Epithelial cell of alveolus of lung (primary cell): ENCODE data around the gene OR4D9. TPM values are rescaled to one million over a fixed set of nuclear protein-coding genes. Genes with fewer than 3 reads are reported as not detected.

Experiments used
- total RNA-seq: library from RNA; depleted of rRNA; stranded (reverse); fragments of >200 nt; gene quantifications from 2 replicates; pipeline ENCODE4 v1.2.1, GENCODE V29; 2015

The OR4D9 gene
- total RNA-seq: not detected in 2 replicates

DNA sequence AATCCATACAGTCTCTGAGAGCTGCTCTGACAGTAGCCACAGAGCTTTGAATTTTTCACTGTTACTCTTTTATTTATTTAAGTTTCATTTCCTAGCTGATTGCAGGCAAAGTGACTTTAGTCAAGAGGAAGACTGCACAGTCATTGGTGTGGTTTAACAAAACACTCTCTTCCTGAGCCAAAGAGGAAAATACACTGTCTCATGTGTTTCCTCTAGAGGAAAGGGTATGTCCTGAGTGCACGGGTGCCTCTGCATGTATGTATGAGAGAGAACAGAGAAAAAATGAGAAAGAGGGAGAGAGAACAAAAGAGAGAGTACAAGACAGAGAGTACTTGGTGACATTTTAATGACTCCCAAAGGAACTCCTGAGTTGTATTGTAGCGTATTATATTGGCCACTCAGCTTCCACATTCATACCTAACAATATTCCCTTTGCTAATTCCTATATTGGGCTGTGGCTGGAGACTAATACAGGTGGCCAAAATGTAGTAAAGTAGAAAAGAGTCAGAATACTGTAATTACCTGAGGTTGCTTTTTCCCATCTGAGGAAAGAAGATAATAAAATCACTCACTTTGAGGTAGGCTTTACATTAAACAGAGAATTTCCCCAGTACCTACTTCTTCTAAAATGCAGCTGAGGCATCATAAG lies at the start of gene OR4D9:
TSS of gene OR4D9 (plus strand) at position 599 of the 649 bp plus-strand sequence. CDS start 3,374 bp downstream, outside the sequence.

DNA sequence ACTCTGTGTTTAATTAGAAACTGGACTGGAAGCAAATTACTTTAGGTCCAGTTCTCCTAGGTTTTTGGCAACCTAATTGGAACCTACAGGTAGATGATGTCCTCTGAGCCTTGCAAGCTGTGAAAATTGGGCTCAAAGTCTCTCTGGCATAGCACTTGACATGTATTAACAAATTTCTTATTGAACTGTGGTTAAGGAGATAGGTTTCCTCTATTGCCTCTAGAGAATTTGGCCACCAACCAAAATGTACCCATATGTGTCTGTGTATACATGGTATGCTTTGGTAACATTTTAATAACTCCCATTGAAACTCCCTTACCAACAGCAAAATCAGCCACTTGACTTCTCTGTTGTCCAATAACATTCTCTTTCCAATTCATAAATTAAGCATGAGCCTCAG lies 38.3 kb upstream of the OR4D9 start, which contains the start of gene OR4D10:
TSS of gene OR4D10 (plus strand) at position 301 of the 400 bp plus-strand sequence. CDS start 4,115 bp downstream, outside the sequence.

DNA sequence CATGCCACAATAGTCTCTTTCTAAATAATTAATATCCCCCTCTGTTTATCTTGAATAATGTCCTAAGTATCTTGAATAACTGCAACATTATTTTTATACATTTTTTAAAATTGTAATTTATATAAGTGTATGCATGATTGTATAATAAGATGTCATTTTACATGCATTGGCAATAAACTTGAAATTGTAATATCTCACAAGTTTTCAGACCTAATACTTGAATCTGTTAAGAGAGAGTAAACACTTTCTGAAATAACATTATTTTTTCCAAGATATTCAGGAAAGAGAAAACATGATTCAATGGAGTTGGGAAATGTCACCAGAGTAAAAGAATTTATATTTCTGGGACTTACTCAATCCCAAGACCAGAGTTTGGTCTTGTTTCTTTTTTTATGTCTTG lies 8.1 kb upstream of the OR4D9 start, which contains the start of gene OR4D11:
TSS of gene OR4D11 (plus strand) at position 301 of the 400 bp plus-strand sequence. CDS start at position 301, 0 bp downstream.

Other genes with a start within 250 kb of the OR4D9 start
- not detected in 2 replicates for gene OR5AN1, start 152.6 kb upstream of the OR4D9 start, total RNA-seq
- not detected in 2 replicates for gene OR5A2, start 85.1 kb upstream of the OR4D9 start, total RNA-seq
- not detected in 2 replicates for gene OR5A1, start 75.1 kb upstream of the OR4D9 start, total RNA-seq
- gene OR4D6, start 54.6 kb upstream of the OR4D9 start, total RNA-seq: not detected in 2 replicates
- not detected in 2 replicates for gene OR4D10, start 38.2 kb upstream of the OR4D9 start, total RNA-seq
- gene OR4D11, start 8.0 kb upstream of the OR4D9 start, total RNA-seq: not detected in 2 replicates
- 20.7 and 29.5 TPM in 2 replicates for gene OSBP, start 104.2 kb downstream of the OR4D9 start, total RNA-seq
- 12.0 and 14.9 TPM in 2 replicates for gene PATL1, start 157.5 kb downstream of the OR4D9 start, total RNA-seq
- not detected in 2 replicates for gene OR10V1, start 202.3 kb downstream of the OR4D9 start, total RNA-seq
- gene STX3, start 243.8 kb downstream of the OR4D9 start, total RNA-seq: 6.7 and 8.1 TPM in 2 replicates